IMR-90 (cell line): ENCODE measurements around the gene ENDOU. TPM values are rescaled to one million over a fixed set of nuclear protein-coding genes. Genes with fewer than 3 reads are reported as not detected.

Experiments used
- ATAC-seq: fragments of 200-7000 bp; cut with Tn5 transposase; 2 replicates; pipeline ENCODE4 v1.9.1; 2020; ENCODE audit warnings: low read depth, mild to moderate bottlenecking, moderate library complexity
- BruUV-seq: library from RNA; stranded (reverse); fragments of 400-500 nt; replicated peaks from 2 replicates; lab custom pipeline; 2021; lab: Mats Ljungman, UMichigan
- CTCF ChIA-PET: fragments of 300-600 bp; formaldehyde crosslinking; extraction: SDS; loops from one replicate; lab custom pipeline; 2021; ENCODE audit warnings: antibody characterized with exemption; lab: Yijun Ruan, JAX
- POLR2A ChIA-PET: fragments of 300-600 bp; sonication (Branson Sonifier 250); formaldehyde crosslinking; loops from one replicate; lab custom pipeline; 2022; ENCODE audit warnings: antibody characterized with exemption; ENCODE audit not compliant: unreplicated experiment; lab: Charles Lee
- DNase-seq: peaks from one replicate; pipeline ENCODE4 v3.0.0; 2013
- H2AFZ ChIP-seq: replicated peaks from 2 replicates; pipeline ENCODE3; 2013; ENCODE audit warnings: low read length, mild to moderate bottlenecking; ENCODE audit not compliant: poor library complexity
- H2AK5ac ChIP-seq: 2 replicates; pipeline ENCODE4 v1.6.1; 2013; ENCODE audit warnings: low read depth, low read length, inconsistent platforms
- H2AK9ac ChIP-seq: replicated peaks from 2 replicates; pipeline ENCODE3; 2013; ENCODE audit warnings: mild to moderate bottlenecking, low read depth, low read length, moderate library complexity; ENCODE audit not compliant: poor library complexity
- H2BK120ac ChIP-seq: 2 replicates; pipeline ENCODE4 v1.6.1; 2013; ENCODE audit warnings: low read depth, low read length, inconsistent platforms
- H2BK15ac ChIP-seq: 3 replicates; pipeline ENCODE4 v1.6.1; 2013; ENCODE audit warnings: low read depth, low read length, inconsistent platforms
- H2BK20ac ChIP-seq: 2 replicates; pipeline ENCODE4 v1.6.1; 2013; ENCODE audit warnings: low read depth, mild to moderate bottlenecking, inconsistent platforms, low read length, moderate library complexity
- H2BK5ac ChIP-seq: 2 replicates; pipeline ENCODE4 v1.6.1; 2013; ENCODE audit warnings: mild to moderate bottlenecking, low read depth, low read length, inconsistent platforms; ENCODE audit not compliant: poor library complexity, severe bottlenecking
- H3K14ac ChIP-seq: replicated peaks from 2 replicates; pipeline ENCODE4 v1.6.1; 2013; ENCODE audit warnings: low read depth, low read length, inconsistent platforms
- H3K18ac ChIP-seq: 2 replicates; pipeline ENCODE4 v1.6.1; 2013; ENCODE audit warnings: low read depth, low read length, control low read depth
- H3K23ac ChIP-seq: 2 replicates; pipeline ENCODE4 v1.6.1; 2013; ENCODE audit warnings: low read depth, low read length, inconsistent platforms
- H3K27ac ChIP-seq: 2 replicates; pipeline ENCODE4 v1.5.1; 2013; ENCODE audit warnings: mild to moderate bottlenecking, control low read depth, low read length; ENCODE audit not compliant: insufficient read depth
- H3K27me3 ChIP-seq: 2 replicates; pipeline ENCODE4 v1.6.1; 2013; ENCODE audit warnings: low read length; ENCODE audit not compliant: control insufficient read depth, insufficient read depth
- H3K36me3 ChIP-seq: 2 replicates; pipeline ENCODE4 v1.6.1; 2013; ENCODE audit warnings: low read length, mixed read lengths; ENCODE audit not compliant: control insufficient read depth, insufficient read depth
- H3K4ac ChIP-seq: 2 replicates; pipeline ENCODE4 v1.6.1; 2013; ENCODE audit warnings: low read depth, low read length, inconsistent platforms
- H3K4me1 ChIP-seq: 2 replicates; pipeline ENCODE4 v1.6.1; 2013; ENCODE audit warnings: low read length, mixed read lengths; ENCODE audit not compliant: control insufficient read depth, insufficient read depth
- H3K4me2 ChIP-seq: 2 replicates; pipeline ENCODE4 v1.6.1; 2013; ENCODE audit warnings: low read depth, mild to moderate bottlenecking, control low read depth, low read length, moderate library complexity
- H3K4me3 ChIP-seq: 2 replicates; pipeline ENCODE4 v1.5.1; 2013; ENCODE audit warnings: low read depth, mild to moderate bottlenecking, control low read depth, low read length, moderate library complexity; ENCODE audit not compliant: insufficient read depth
- H3K56ac ChIP-seq: 2 replicates; pipeline ENCODE4 v1.6.1; 2013; ENCODE audit warnings: low read length, inconsistent platforms; ENCODE audit not compliant: insufficient read depth; ENCODE audit errors: extremely low read depth
- H3K79me1 ChIP-seq, 2 experiments: 2 replicates each; pipeline ENCODE4 v1.6.1; 2013; ENCODE audit warnings: low read length in 2 of 2, inconsistent platforms in 1 of 2, low read depth in 1 of 2
- H3K9ac ChIP-seq: 2 replicates; pipeline ENCODE4 v1.6.1; 2013; ENCODE audit warnings: low read depth, low read length, control low read depth
- H3K9me1 ChIP-seq: 2 replicates; pipeline ENCODE4 v1.6.1; 2013; ENCODE audit warnings: low read length, inconsistent platforms; ENCODE audit not compliant: insufficient read depth
- H3K9me3 ChIP-seq: 2 replicates; pipeline ENCODE4 v1.6.1; 2013; ENCODE audit warnings: low read length; ENCODE audit not compliant: control insufficient read depth, insufficient read depth
- H4K20me1 ChIP-seq: 2 replicates; pipeline ENCODE4 v1.6.1; 2013; ENCODE audit warnings: low read length, inconsistent platforms; ENCODE audit not compliant: insufficient read depth
- H4K5ac ChIP-seq: 2 replicates; pipeline ENCODE4 v1.6.1; 2013; ENCODE audit warnings: mild to moderate bottlenecking, low read depth, low read length, control low read depth
- H4K8ac ChIP-seq, 2 experiments: 2 replicates each; pipeline ENCODE4 v1.6.1; 2013; ENCODE audit warnings: low read depth in 2 of 2, low read length in 2 of 2, control low read depth in 1 of 2, inconsistent platforms in 1 of 2
- H4K91ac ChIP-seq: 2 replicates; pipeline ENCODE4 v1.6.1; 2013; ENCODE audit warnings: low read depth, low read length, inconsistent platforms; ENCODE audit not compliant: insufficient read depth
- MAZ ChIP-seq: IDR thresholded peaks from 2 replicates; pipeline ENCODE4 v1.6.1; 2012; ENCODE audit warnings: low read depth, mild to moderate bottlenecking, low read length, improper control_type of control experiment, moderate library complexity, borderline replicate concordance
- NFE2L2 ChIP-seq: fragments of 150-350 bp; IDR thresholded peaks from 2 replicates; pipeline ENCODE4 v1.6.1; 2016; ENCODE audit warnings: low read depth, mild to moderate bottlenecking, low read length
- RCOR1 ChIP-seq: IDR thresholded peaks from 2 replicates; pipeline ENCODE4 v1.6.1; 2012; ENCODE audit warnings: mild to moderate bottlenecking, low read length, improper control_type of control experiment; ENCODE audit not compliant: insufficient replicate concordance
- WGBS, 2 experiments: methylation state at CpG; one replicate each; pipeline versions ENCODE4 v1.1.5 to v1.1.7; 2013; ENCODE audit warnings: missing lambda C conversion rate in 2 of 2; ENCODE audit not compliant: insufficient read length in 1 of 2; ENCODE audit errors: extremely low coverage in 2 of 2; 5-methylcytosine and 5-hydroxymethylcytosine counted together
- dilution Hi-C: fragments of 300-500 bp; cut with HindIII; formaldehyde crosslinking; loops from one replicate; pipeline ENCODE4 v1.14.3; 2018; ENCODE audit warnings: low sequenced_read_pairs; ENCODE audit not compliant: unreplicated experiment
- in situ Hi-C: fragments of 300-500 bp; cut with MboI; formaldehyde crosslinking; loops from 3 replicates; pipeline ENCODE4 v1.14.3; 2019; ENCODE audit warnings: low sequenced_read_pairs, inconsistent platforms, mixed read lengths
- intact Hi-C: fragments of 100-400 bp; cut with micrococcal nuclease; formaldehyde crosslinking; loops from 2 replicates; pipeline ENCODE4 v1.10.0; 2022
- polyA plus RNA-seq, 3 experiments: library from polyadenylated mRNA; depleted of rRNA; stranded (reverse); fragments of >200 nt; gene quantifications; 2 replicates each; pipeline ENCODE4 v1.2.3, GENCODE V29; 2012; ENCODE audit warnings: low replicate concordance in 1 of 3
- total RNA-seq: library from RNA; depleted of rRNA; stranded (reverse); fragments of >200 nt; gene quantifications from 2 replicates; pipeline ENCODE4 v1.2.3, GENCODE V29; 2012
- TF ChIP-seq, protein P1 (sequence below): fragments of 150-350 bp; IDR thresholded peaks from 2 replicates; pipeline ENCODE4 v1.6.1; 2016; ENCODE audit warnings: low read depth, mild to moderate bottlenecking, low read length, moderate library complexity, borderline replicate concordance

The ENDOU gene
- total and polyA plus RNA-seq, 2 of the 4 experiments (the other 2 are of a cell fraction), result under 0.01 to 0.09 TPM

DNA sequence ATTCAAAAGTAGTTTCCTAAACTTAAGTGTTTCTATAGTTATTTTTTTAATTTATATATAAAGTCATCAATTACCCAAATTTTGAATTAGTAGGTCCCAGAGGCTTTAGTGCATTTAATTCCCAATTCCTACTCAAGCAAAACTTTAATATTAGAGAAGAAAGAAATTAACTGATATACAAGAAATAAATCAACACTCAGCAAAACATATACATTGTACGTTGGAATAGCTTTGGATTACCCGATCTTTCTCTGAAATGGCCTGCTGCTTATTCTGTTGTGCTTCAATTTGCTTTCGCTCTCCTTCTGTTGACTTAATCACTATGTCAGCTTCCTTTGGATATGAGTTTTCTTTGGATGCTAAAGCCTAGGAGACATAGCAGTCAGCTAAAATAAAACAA is 37.7 kb downstream of the ENDOU start:
- Histone ChIP-seq H2BK15ac (no peak overlapping the region), H3K56ac (no peak overlapping the region), H3K23ac (no peak overlapping the region), H2AK5ac (no peak overlapping the region), H2AK9ac (no peak overlapping the region), H4K20me1 (no peaks in the 10 kb centered on the region), H2BK5ac (no peak overlapping the region), H4K91ac (no peak overlapping the region), H3K27me3 (no peaks in the 10 kb centered on the region), H3K9me1 (no peaks in the 10 kb centered on the region), H3K27ac (no peak overlapping the region), H3K4me3 (no peak overlapping the region), H3K9me3 (no peaks in the 10 kb centered on the region), H3K4me1 (no peaks in the 10 kb centered on the region), H3K18ac (no peak overlapping the region), H2BK20ac (no peak overlapping the region), H3K79me1 (0 out of 4 replicates have a peak, but pooled peaks cover 0 to 3% of the 10 kb centered on the region in 2 experiments), H3K36me3 (peaks cover 7% of the 10 kb centered on the region), H3K4ac (no peak overlapping the region), H3K4me2 (no peak overlapping the region), H4K5ac (no peak overlapping the region), H3K14ac (no peak overlapping the region), H4K8ac (no peak overlapping the region), H3K9ac (no peak overlapping the region), H2AFZ (no peak overlapping the region), H2BK120ac (no peak overlapping the region)
- no TSS peak for BruUV-seq
- dilution Hi-C loops (no loop called here), in situ Hi-C loops (loop anchor here (10.0 to 25.0 kb wide), 2 partner anchors 653 to 1350 kb away; no protein-coding TSS in a partner anchor), intact Hi-C loops (loop anchor here (10.0 kb wide), 1 partner anchor 383 kb away; no protein-coding TSS in a partner anchor)
- ChIA-PET POLR2A (no interaction called here), CTCF (interaction anchor here (0.6 to 1.7 kb wide), 2 partner anchors 22 to 480 kb away, joined by 5 to 6 read pairs; no protein-coding TSS in a partner anchor)
- DNase-seq (no peak), ATAC-seq (no peak)
- TF ChIP-seq RCOR1 (no peak), NFE2L2 (no peak), MAZ (no peak)
- TF ChIP-seq, protein P1, sequence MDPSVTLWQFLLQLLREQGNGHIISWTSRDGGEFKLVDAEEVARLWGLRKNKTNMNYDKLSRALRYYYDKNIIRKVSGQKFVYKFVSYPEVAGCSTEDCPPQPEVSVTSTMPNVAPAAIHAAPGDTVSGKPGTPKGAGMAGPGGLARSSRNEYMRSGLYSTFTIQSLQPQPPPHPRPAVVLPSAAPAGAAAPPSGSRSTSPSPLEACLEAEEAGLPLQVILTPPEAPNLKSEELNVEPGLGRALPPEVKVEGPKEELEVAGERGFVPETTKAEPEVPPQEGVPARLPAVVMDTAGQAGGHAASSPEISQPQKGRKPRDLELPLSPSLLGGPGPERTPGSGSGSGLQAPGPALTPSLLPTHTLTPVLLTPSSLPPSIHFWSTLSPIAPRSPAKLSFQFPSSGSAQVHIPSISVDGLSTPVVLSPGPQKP, result no peak
- WGBS, 2 experiments, result 100% methylated on average over 1 of the region's 3 CpGs; no CpG with 5 or more reads in 1 of the 2 experiments
